Measurements from ENCODE around the gene SLAIN1. TPM values are rescaled to one million over a fixed set of nuclear protein-coding genes. Genes with fewer than 3 reads are reported as not detected.

Gene SLAIN1
- polyA plus RNA-seq, 3 donors = 1.2 to 5.3 (median 2.4) TPM

DNA sequence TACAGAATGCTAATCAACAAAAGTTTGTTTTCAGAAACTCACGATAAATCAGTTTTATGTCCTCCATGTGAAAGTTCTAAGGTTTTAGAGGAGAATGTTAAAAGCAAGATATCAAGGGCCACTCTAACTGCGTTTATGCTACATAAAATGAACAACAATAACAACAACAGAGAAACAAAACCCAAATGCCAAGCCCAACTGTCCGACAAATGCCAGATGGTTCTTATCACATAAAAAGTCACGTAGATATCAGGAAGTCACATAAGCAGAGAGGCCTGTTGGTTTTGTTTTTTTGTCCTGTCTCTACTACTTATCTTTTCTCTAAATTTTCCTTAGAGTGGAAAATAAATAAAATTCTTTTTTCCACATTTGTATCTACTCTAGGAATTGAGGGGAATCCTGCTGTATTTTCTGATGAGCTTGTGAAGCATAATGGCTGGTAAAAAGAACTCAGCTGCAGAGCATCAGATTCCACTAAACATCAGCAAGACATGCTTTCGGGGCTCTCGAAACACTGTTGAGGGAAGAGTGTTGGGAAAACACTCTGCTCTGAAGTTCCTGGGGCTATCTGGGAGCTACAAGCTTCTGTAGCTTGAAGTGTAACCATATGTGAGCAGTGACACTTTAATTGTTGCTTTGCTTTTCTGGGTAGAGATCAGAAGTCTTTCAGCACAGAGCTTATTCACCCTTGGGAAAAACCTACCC is 110.1 kb downstream of the SLAIN1 start:
- WGBS, 3 donors = 70 to 89% (median 79%) methylated on average over 6 of the region's 6 CpGs
- no peak overlapping the region for H3K27ac ChIP-seq (ENCODE audit: low read depth, low read length)

GRCh38 chr13:77810430-77810829 is 112.9 kb downstream of the SLAIN1 start:
- 47 to 55% (median 49%) methylated on average over 2 of the region's 2 CpGs for WGBS, 3 donors
- no peak overlapping the region for H3K27ac ChIP-seq (ENCODE audit: low read depth, low read length)

- no peak overlapping the region for H3K27ac ChIP-seq (ENCODE audit: low read depth, low read length)
- 22 to 41% (median 30%) methylated on average over 3 of the region's 3 CpGs for WGBS, 3 donors
Measured at GRCh38 chr13:77810878-77811277, 113.4 kb downstream of the SLAIN1 start.

GRCh38 chr13:77811381-77811780 is 113.9 kb downstream of the SLAIN1 start:
- 77 to 85% (median 81%) methylated on average over 2 of the region's 2 CpGs for WGBS, 3 donors
- H3K27ac ChIP-seq (ENCODE audit: low read depth, low read length) = no peak overlapping the region

GRCh38 chr13:77811981-77812380 is 114.5 kb downstream of the SLAIN1 start:
- H3K27ac ChIP-seq (ENCODE audit: low read depth, low read length) = no peak overlapping the region

Other genes starting within 250 kb of the SLAIN1 start
- gene SCEL, start 162.0 kb upstream of the SLAIN1 start, polyA plus RNA-seq = 1 to 10 TPM in 2 of 3 donors, under 1 TPM in 1; 0.47 to 2.9 (median 1.3) TPM
- 10 to 100 TPM in 2 of 3 donors, 1 to 10 TPM in 1; 9.1 to 82.1 (median 37.5) TPM for gene EDNRB, start 221.1 kb downstream of the SLAIN1 start, polyA plus RNA-seq

Data from adipose tissue (tissue), 3 donors.